ENCODE measurements around the gene OCA2. TPM values are rescaled to one million over a fixed set of nuclear protein-coding genes. Genes with fewer than 3 reads are reported as not detected.

The OCA2 gene
- total RNA-seq, 1 experiment from 2014 or later, result 0.09 TPM

DNA sequence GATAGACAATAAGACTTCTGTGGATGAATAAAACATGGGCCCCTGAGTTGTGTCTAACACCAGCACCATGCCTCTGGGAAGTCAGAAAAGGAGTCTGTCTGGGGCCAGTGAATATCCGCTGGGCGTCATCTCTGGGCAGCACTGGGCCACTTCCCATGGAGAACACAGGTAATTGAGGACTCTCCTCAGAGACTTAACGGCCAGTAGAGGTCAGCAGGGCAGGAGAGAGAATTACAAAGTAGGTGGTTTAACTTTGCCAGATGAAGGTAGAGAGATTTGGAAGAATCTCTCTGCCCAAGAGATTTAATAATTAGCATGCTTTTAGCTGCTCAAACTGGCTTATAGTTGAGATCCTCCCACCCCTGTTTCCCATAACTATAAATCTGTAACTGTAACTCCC is 65.7 kb downstream of the OCA2 start:
- no peaks in the 10 kb centered on the region for H3K4me1 ChIP-seq (ENCODE audit: insufficient read depth, low read length, poor library complexity, severe bottlenecking)
- no peak for DNase-seq (ENCODE audit: low spot score)

DNA sequence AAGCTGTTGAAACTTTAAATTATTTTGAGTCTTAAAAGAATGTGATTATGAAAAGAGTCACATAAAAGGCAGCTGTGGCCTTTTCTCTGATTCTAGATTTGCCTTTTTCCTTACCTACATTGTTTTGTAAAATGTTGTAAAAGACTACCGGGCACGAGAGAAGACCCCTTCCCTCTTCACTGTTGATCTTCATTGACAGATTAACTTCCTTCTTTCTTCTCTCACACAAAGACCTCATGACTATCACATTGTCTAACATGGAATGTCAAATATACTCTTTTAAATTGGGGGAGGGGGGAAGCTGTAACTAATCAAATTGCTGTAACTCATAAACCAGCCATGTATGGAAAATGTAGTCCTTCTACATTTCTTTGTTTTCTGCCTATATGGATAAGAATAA is 68.3 kb downstream of the OCA2 start:
- Histone ChIP-seq H3K27ac (ENCODE audit: low read depth, low read length, poor library complexity, severe bottlenecking) (no peak overlapping the region), H3K4me1 (ENCODE audit: insufficient read depth, low read length, poor library complexity, severe bottlenecking) (no peaks in the 10 kb centered on the region), H3K36me3 (ENCODE audit: insufficient read depth, low read length, poor library complexity, severe bottlenecking) (no peaks in the 10 kb centered on the region), H3K27me3 (replicated peaks; ENCODE audit: insufficient read depth, low read depth, low read length, poor library complexity) (no peaks in the 10 kb centered on the region), H3K4me3 (ENCODE audit: low read depth, low read length, poor library complexity, severe bottlenecking) (no peak overlapping the region), H3K9me3 (ENCODE audit: low read depth, low read length, poor library complexity, severe bottlenecking) (no peaks in the 10 kb centered on the region)
- POLR2A ChIA-PET (ENCODE audit: low non-redundant PET), result no interaction called here
- no TSS peak for BruUV-seq (replicated peaks)
- CTCF ChIA-PET, result no interaction called here
- DNase-seq (ENCODE audit: low spot score), result no peak
- TF ChIP-seq EZH2 (IDR thresholded peaks at IDR 0.05; ENCODE audit: borderline replicate concordance, low read depth, low read length, poor library complexity, severe bottlenecking), result no peak
- TF ChIP-seq, protein P1, sequence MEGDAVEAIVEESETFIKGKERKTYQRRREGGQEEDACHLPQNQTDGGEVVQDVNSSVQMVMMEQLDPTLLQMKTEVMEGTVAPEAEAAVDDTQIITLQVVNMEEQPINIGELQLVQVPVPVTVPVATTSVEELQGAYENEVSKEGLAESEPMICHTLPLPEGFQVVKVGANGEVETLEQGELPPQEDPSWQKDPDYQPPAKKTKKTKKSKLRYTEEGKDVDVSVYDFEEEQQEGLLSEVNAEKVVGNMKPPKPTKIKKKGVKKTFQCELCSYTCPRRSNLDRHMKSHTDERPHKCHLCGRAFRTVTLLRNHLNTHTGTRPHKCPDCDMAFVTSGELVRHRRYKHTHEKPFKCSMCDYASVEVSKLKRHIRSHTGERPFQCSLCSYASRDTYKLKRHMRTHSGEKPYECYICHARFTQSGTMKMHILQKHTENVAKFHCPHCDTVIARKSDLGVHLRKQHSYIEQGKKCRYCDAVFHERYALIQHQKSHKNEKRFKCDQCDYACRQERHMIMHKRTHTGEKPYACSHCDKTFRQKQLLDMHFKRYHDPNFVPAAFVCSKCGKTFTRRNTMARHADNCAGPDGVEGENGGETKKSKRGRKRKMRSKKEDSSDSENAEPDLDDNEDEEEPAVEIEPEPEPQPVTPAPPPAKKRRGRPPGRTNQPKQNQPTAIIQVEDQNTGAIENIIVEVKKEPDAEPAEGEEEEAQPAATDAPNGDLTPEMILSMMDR (conservative IDR thresholded peaks at IDR 0.05; ENCODE audit: low read depth, low read length), result no peak
- intact Hi-C loops (cut with micrococcal nuclease; ENCODE audit: unreplicated experiment), result no loop called here

More for the DNA sequence above, 65.7 kb downstream of the OCA2 start:
- ChIA-PET POLR2A (ENCODE audit: low non-redundant PET) (no interaction called here), CTCF (no interaction called here)
- Histone ChIP-seq H3K27me3 (replicated peaks; ENCODE audit: insufficient read depth, low read depth, low read length, poor library complexity) (no peaks in the 10 kb centered on the region), H3K36me3 (ENCODE audit: insufficient read depth, low read length, poor library complexity, severe bottlenecking) (no peaks in the 10 kb centered on the region), H3K9me3 (ENCODE audit: low read depth, low read length, poor library complexity, severe bottlenecking) (no peaks in the 10 kb centered on the region), H3K4me3 (ENCODE audit: low read depth, low read length, poor library complexity, severe bottlenecking) (no peak overlapping the region), H3K27ac (ENCODE audit: low read depth, low read length, poor library complexity, severe bottlenecking) (no peak overlapping the region)
- TF ChIP-seq, protein P1 (conservative IDR thresholded peaks at IDR 0.05; ENCODE audit: low read depth, low read length), result no peak
- TF ChIP-seq EZH2 (IDR thresholded peaks at IDR 0.05; ENCODE audit: borderline replicate concordance, low read depth, low read length, poor library complexity, severe bottlenecking), result no peak
- no TSS peak for BruUV-seq (replicated peaks)
- intact Hi-C loops (cut with micrococcal nuclease; ENCODE audit: unreplicated experiment), result no loop called here

DNA sequence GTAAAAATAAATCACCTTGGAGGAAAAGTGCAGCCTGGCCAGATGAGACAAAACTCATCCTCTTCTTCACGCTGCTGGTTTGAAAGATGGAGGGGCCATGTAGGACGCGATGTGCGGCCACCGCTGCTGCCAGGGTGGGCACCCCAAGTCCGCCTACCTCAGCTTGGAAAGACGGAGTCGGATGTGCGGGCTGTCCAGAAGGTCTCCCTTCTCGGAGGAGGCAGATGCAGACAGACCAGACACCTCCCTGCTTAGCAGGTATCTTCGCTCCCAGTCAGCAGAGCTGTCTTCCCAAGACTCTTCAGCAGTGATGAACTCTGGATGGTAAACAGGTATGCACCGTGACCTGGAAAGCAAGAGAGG is 71.4 kb downstream of the OCA2 start:
- DNase-seq (ENCODE audit: low spot score), result no peak
- ChIA-PET POLR2A (ENCODE audit: low non-redundant PET) (no interaction called here), CTCF (no interaction called here)
- no peak for TF ChIP-seq EZH2 (IDR thresholded peaks at IDR 0.05; ENCODE audit: borderline replicate concordance, low read depth, low read length, poor library complexity, severe bottlenecking)
- TF ChIP-seq, protein P1 (conservative IDR thresholded peaks at IDR 0.05; ENCODE audit: low read depth, low read length), result no peak
- Histone ChIP-seq H3K9me3 (ENCODE audit: low read depth, low read length, poor library complexity, severe bottlenecking) (no peaks in the 10 kb centered on the region), H3K4me1 (ENCODE audit: insufficient read depth, low read length, poor library complexity, severe bottlenecking) (no peaks in the 10 kb centered on the region), H3K36me3 (ENCODE audit: insufficient read depth, low read length, poor library complexity, severe bottlenecking) (no peaks in the 10 kb centered on the region), H3K4me3 (ENCODE audit: low read depth, low read length, poor library complexity, severe bottlenecking) (no peak overlapping the region), H3K27me3 (replicated peaks; ENCODE audit: insufficient read depth, low read depth, low read length, poor library complexity) (no peaks in the 10 kb centered on the region), H3K27ac (ENCODE audit: low read depth, low read length, poor library complexity, severe bottlenecking) (no peak overlapping the region)
- intact Hi-C loops (cut with micrococcal nuclease; ENCODE audit: unreplicated experiment), result no loop called here
- BruUV-seq (replicated peaks), result no TSS peak
